HG03280 (cell line): ENCODE results near the gene CTNNA3.

Experiments used
- ATAC-seq: cut with Tn5 transposase; IDR thresholded peaks from one replicate; pipeline ENCODE4 v1.9.1; 2021; ENCODE audit warnings: mild to moderate bottlenecking, moderate library complexity; ENCODE audit not compliant: unreplicated experiment

The CTNNA3 gene

GRCh38 chr10:66713387-66713786 lies 982.6 kb downstream of the CTNNA3 start:
- ATAC-seq, result no peak

- no peak for ATAC-seq
These were observed 997.9 kb downstream of the CTNNA3 start for GRCh38 chr10:66698069-66698468.

- no peak for ATAC-seq
These were observed 1000.9 kb downstream of the CTNNA3 start for GRCh38 chr10:66695046-66695445.

- no peak for ATAC-seq
These were observed 1011.4 kb downstream of the CTNNA3 start for GRCh38 chr10:66684581-66684980.

- ATAC-seq, result no peak
These were observed 1015.1 kb downstream of the CTNNA3 start for GRCh38 chr10:66680886-66681285.

- no peak for ATAC-seq
These were observed 1017.5 kb downstream of the CTNNA3 start for GRCh38 chr10:66678521-66678920.

GRCh38 chr10:66673071-66673470 lies 1022.9 kb downstream of the CTNNA3 start:
- no peak for ATAC-seq

GRCh38 chr10:66671562-66671961 lies 1024.4 kb downstream of the CTNNA3 start:
- ATAC-seq, result no peak

GRCh38 chr10:66671064-66671463 lies 1024.9 kb downstream of the CTNNA3 start:
- ATAC-seq, result no peak

- ATAC-seq, result no peak
These were observed 1039.5 kb downstream of the CTNNA3 start for GRCh38 chr10:66656499-66656898.

- ATAC-seq, result no peak
These were observed 1041.1 kb downstream of the CTNNA3 start for GRCh38 chr10:66654861-66655260.

GRCh38 chr10:66651308-66652082 lies 1044.5 kb downstream of the CTNNA3 start:
- ATAC-seq, result no peak

- ATAC-seq, result no peak
These were observed 1046.4 kb downstream of the CTNNA3 start for GRCh38 chr10:66649626-66650025.

GRCh38 chr10:66642217-66642616 lies 1053.8 kb downstream of the CTNNA3 start:
- ATAC-seq, result no peak

- no peak for ATAC-seq
These were observed 1056.6 kb downstream of the CTNNA3 start for GRCh38 chr10:66639371-66639770.

- ATAC-seq, result no peak
These were observed 1058.5 kb downstream of the CTNNA3 start for GRCh38 chr10:66637273-66638036.

- ATAC-seq, result no peak
These were observed 1066.0 kb downstream of the CTNNA3 start for GRCh38 chr10:66629996-66630395.

- no peak for ATAC-seq
These were observed 1068.8 kb downstream of the CTNNA3 start for GRCh38 chr10:66627156-66627555.

- ATAC-seq, result no peak
These were observed 1070.0 kb downstream of the CTNNA3 start for GRCh38 chr10:66625709-66626590.

GRCh38 chr10:66622050-66622449 lies 1073.9 kb downstream of the CTNNA3 start:
- no peak for ATAC-seq

- no peak for ATAC-seq
These were observed 1091.8 kb downstream of the CTNNA3 start for GRCh38 chr10:66604195-66604594.
